AG04450 (cell line): ENCODE measurements around the gene VSIG8. TPM values are rescaled to one million over a fixed set of nuclear protein-coding genes. Genes with fewer than 3 reads are reported as not detected.
"Not testable (repeated sequence)": the region's sequence is repeated elsewhere in the genome, so short reads cannot be mapped to it uniquely, and the experiment has no call there.

Source experiments
- CTCF ChIA-PET: fragments of 300-600, 350-600 bp; formaldehyde crosslinking; extraction: SDS; loops from one replicate; lab custom pipeline; 2022; ENCODE audit warnings: antibody characterized with exemption, inconsistent platforms; lab: Charles Lee
- POLR2A ChIA-PET: fragments of 350-600 bp; formaldehyde crosslinking; extraction: SDS; loops from one replicate; lab custom pipeline; 2021; ENCODE audit warnings: antibody characterized with exemption, inconsistent platforms; lab: Yijun Ruan, JAX
- DNase-seq: peaks from one replicate; pipeline ENCODE4 v3.0.0-alpha.2; 2011; ENCODE audit warnings: low read depth, low spot score
- H3K27ac ChIP-seq: one replicate; pipeline ENCODE4 v1.5.1; 2012; ENCODE audit warnings: low read depth, low read length, control low read depth
- H3K27me3 ChIP-seq: one replicate; pipeline ENCODE4 v1.6.0; 2012; ENCODE audit warnings: low read length; ENCODE audit not compliant: control insufficient read depth, insufficient read depth
- H3K4me3 ChIP-seq: 2 replicates; pipeline ENCODE4 v1.5.1; 2011; ENCODE audit warnings: mild to moderate bottlenecking, low read depth, low read length, control low read depth
- H3K9me3 ChIP-seq: 2 replicates; pipeline ENCODE4 v1.5.1; 2012; ENCODE audit warnings: low read length; ENCODE audit not compliant: control insufficient read depth, insufficient read depth
- polyA minus RNA-seq: library from RNA; depleted of rRNA, polyadenylated mRNA; stranded (reverse); fragments of >200 nt; gene quantifications from 2 replicates; pipeline ENCODE4 v1.2.3, GENCODE V29; 2011; rRNA and poly(A)+ RNA removed
- polyA plus RNA-seq: library from polyadenylated mRNA; depleted of rRNA; stranded (reverse); fragments of >200 nt; gene quantifications from 2 replicates; pipeline ENCODE4 v1.2.3, GENCODE V29; 2011; rRNA removed
- TF ChIP-seq, protein P1 (sequence below): IDR thresholded peaks from 2 replicates; pipeline ENCODE4 v1.5.1; 2011; ENCODE audit warnings: low read depth, low read length, control low read depth, inconsistent platforms

VSIG8 gene, protein sequence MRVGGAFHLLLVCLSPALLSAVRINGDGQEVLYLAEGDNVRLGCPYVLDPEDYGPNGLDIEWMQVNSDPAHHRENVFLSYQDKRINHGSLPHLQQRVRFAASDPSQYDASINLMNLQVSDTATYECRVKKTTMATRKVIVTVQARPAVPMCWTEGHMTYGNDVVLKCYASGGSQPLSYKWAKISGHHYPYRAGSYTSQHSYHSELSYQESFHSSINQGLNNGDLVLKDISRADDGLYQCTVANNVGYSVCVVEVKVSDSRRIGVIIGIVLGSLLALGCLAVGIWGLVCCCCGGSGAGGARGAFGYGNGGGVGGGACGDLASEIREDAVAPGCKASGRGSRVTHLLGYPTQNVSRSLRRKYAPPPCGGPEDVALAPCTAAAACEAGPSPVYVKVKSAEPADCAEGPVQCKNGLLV
- polyA plus RNA-seq, result not detected in 2 replicates
- polyA minus RNA-seq, result not detected in 2 replicates

DNA sequence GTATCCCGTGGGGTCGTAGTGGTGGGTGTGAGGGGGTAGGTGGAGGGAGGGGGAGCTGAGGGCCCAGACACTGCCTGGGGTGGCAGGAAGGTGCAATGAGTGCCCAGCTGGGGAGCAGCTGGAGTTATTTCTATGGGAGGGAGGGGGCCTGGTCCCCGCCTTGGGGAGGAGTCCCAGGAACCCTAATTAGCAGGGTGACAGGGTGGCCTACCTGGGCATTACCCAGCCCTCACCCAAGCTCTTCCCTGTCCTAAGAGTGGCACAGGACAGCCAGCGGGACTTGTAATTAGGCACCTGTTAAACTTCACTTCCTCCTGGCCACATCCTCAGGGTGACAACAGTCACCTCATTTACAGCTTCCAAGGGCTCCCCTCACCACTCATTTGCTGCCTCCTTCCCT lies at the start of gene VSIG8:
Gene VSIG8 (minus strand): TSS at position 101 of the 400 bp plus-strand sequence. CDS start 136 bp downstream, outside the sequence.
- ChIA-PET CTCF (no interaction called here), POLR2A (interaction anchor here (0.6 kb wide), 1 partner anchor 21 kb away, joined by 3 read pairs; no protein-coding TSS in a partner anchor)
- TF ChIP-seq, protein P1, sequence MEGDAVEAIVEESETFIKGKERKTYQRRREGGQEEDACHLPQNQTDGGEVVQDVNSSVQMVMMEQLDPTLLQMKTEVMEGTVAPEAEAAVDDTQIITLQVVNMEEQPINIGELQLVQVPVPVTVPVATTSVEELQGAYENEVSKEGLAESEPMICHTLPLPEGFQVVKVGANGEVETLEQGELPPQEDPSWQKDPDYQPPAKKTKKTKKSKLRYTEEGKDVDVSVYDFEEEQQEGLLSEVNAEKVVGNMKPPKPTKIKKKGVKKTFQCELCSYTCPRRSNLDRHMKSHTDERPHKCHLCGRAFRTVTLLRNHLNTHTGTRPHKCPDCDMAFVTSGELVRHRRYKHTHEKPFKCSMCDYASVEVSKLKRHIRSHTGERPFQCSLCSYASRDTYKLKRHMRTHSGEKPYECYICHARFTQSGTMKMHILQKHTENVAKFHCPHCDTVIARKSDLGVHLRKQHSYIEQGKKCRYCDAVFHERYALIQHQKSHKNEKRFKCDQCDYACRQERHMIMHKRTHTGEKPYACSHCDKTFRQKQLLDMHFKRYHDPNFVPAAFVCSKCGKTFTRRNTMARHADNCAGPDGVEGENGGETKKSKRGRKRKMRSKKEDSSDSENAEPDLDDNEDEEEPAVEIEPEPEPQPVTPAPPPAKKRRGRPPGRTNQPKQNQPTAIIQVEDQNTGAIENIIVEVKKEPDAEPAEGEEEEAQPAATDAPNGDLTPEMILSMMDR, result no peak
- Histone ChIP-seq H3K4me3 (no peak within 1 kb of the TSS), H3K9me3 (no peaks in the 10 kb centered on the region), H3K27me3 (no peaks in the 10 kb centered on the region), H3K27ac (no peak within 1 kb of the TSS)
- no peak for DNase-seq

DNA sequence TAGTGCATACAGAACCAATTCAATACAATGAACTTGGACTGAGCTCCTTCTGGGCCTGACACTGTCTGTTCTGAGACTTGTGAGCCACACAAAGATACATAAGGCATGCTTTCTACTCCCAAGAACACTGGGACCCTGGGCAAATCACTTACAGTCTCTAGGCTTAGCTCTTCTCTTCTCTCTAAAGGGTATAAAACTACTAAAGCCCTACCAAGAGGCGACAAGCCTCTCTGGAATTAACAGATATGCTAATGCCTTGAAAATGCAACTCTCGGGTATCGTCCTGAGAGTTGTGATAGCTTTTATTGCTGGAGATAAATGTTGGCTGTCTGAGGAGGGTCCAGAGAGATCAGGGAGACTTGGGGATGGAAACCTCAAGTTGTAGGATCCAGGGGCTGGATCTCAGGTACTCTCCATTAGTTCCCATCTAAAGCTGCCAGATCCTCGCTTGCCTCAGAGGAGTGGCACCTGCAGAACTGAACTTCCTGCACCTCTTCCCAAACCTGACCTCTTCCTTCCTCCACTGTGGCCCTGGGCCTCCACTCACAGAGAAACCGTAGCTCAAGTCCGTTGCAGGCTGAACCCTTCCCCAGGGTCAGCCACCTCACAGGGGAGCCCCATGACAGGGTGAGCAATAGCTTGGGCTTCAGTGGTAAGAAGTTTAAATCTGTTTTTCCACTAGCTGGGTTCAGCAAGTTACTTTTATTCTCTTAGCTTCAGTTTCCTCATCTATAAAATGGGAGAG lies 49.0 kb upstream of the VSIG8 start:
- CTCF ChIA-PET, result interaction anchor here (1.0 kb wide), 1 partner anchor 21 kb away, joined by 3 read pairs; no protein-coding TSS in a partner anchor
- TF ChIP-seq, protein P1, result no peak

GRCh38 chr1:159908031-159908940 lies 45.8 kb upstream of the VSIG8 start:
- POLR2A ChIA-PET, result interaction anchor here (0.8 kb wide), 1 partner anchor 113 kb away, joined by 3 read pairs; no protein-coding TSS in a partner anchor
- Histone ChIP-seq H3K27ac (no peak overlapping the region), H3K9me3 (peaks cover 5% of the 10 kb centered on the region), H3K4me3 (no peak overlapping the region), H3K27me3 (no peaks in the 10 kb centered on the region)
- TF ChIP-seq, protein P1, result no peak
- CTCF ChIA-PET, result interaction anchor here (0.6 to 2.2 kb wide), 5 partner anchors 14 to 99 kb away, joined by 3 to 9 read pairs (median 3); no protein-coding TSS in a partner anchor
- no peak for DNase-seq

More for the DNA sequence above, 49.0 kb upstream of the VSIG8 start:
- H3K4me3 ChIP-seq, result no peak overlapping the region
- DNase-seq, result no peak
- no peaks in the 10 kb centered on the region for H3K27me3 ChIP-seq
- no peak overlapping the region for H3K27ac ChIP-seq
- POLR2A ChIA-PET, result interaction anchor here (1.2 kb wide), 1 partner anchor 12 kb away, joined by 8 read pairs; no protein-coding TSS in a partner anchor
- H3K9me3 ChIP-seq, result no peaks in the 10 kb centered on the region

DNA sequence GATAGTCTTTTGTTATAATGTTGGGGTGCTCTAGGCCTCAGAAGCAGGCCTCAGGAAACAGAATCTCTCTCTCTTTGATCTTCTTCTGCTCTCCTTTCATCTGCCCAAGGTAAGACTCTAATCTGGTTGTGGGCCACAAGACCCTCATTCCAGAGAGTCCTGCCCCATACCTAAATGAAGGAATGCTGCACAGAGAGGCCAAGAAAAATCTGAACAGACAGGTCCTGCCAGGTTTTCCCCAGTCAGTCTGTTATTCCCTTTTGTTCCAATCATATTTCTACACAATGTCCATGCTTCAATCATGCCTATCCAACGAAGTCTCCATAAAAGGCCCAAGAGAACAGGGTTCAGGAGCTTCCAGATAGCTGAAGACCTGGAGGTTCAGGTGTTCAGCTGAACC lies 44.5 kb upstream of the VSIG8 start:
- H3K9me3 ChIP-seq, result peaks cover 5% of the 10 kb centered on the region
- CTCF ChIA-PET, result interaction anchor here (0.9 kb wide), 1 partner anchor 12 kb away, joined by 4 read pairs; no protein-coding TSS in a partner anchor
- POLR2A ChIA-PET, result no interaction called here
- no peaks in the 10 kb centered on the region for H3K27me3 ChIP-seq
- H3K4me3 ChIP-seq, result no peak overlapping the region
- TF ChIP-seq, protein P1, result no peak
- DNase-seq, result no peak
- no peak overlapping the region for H3K27ac ChIP-seq

DNA sequence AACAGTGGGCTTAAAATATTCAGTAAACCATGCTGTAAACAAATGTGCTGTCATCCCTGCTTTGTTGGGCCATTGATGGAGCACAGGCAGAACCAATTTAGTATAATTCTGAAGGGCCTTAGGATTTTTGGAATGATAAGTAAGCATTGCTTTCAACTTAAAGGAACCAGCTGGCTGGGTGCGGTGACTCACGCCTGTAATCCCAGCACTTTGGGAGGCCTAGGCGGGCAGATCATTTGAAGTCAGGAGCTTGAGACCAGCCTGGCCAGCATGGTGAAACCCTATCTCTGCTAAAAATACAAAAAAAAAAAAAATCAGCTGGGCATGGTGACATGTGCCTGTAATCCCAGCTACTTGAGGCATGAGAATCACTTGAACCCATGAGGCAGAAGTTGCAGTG lies 41.6 kb upstream of the VSIG8 start:
- H3K27me3 ChIP-seq, H3K9me3 ChIP-seq, DNase-seq, H3K4me3 ChIP-seq, POLR2A ChIA-PET, H3K27ac ChIP-seq: not testable (repeated sequence)
- CTCF ChIA-PET, result interaction anchor here (5.0 kb wide), 1 partner anchor 12 kb away, joined by 27 read pairs; no protein-coding TSS in a partner anchor
